H9 (cell line): Measurements from ENCODE around the gene SPIN3. TPM values are rescaled to one million over a fixed set of nuclear protein-coding genes. Genes with fewer than 3 reads are reported as not detected.

Source experiments
- DNase-seq: peaks from one replicate; pipeline ENCODE4 v3.0.0-alpha.2; 2017
- H2AFZ ChIP-seq: one replicate; pipeline ENCODE4 v1.6.1; 2013; ENCODE audit warnings: mild to moderate bottlenecking, low read length, control low read depth, moderate library complexity
- H2AK5ac ChIP-seq: 2 replicates; pipeline ENCODE4 v1.6.1; 2013; ENCODE audit warnings: low read length, control low read depth, mixed read lengths; ENCODE audit not compliant: insufficient read length
- H2BK120ac ChIP-seq: one replicate; pipeline ENCODE4 v1.6.1; 2013; ENCODE audit warnings: low read depth, mild to moderate bottlenecking, low read length, control low read depth, inconsistent platforms; ENCODE audit not compliant: poor library complexity, severe bottlenecking
- H2BK12ac ChIP-seq: 2 replicates; pipeline ENCODE4 v1.6.1; 2013; ENCODE audit warnings: low read length, control low read depth, mixed read lengths, low read depth; ENCODE audit not compliant: insufficient read length
- H2BK15ac ChIP-seq: 2 replicates; pipeline ENCODE4 v1.6.1; 2013; ENCODE audit warnings: low read depth, low read length, control low read depth
- H2BK20ac ChIP-seq: one replicate; pipeline ENCODE4 v1.6.1; 2013; ENCODE audit warnings: low read depth, mild to moderate bottlenecking, low read length, control low read depth, inconsistent platforms; ENCODE audit not compliant: poor library complexity, severe bottlenecking
- H2BK5ac ChIP-seq: 2 replicates; pipeline ENCODE4 v1.6.1; 2013; ENCODE audit warnings: low read length, control low read depth, mixed read lengths; ENCODE audit not compliant: insufficient read length
- H3K14ac ChIP-seq: 2 replicates; pipeline ENCODE4 v1.6.1; 2013; ENCODE audit warnings: low read length, control low read depth; ENCODE audit not compliant: insufficient read depth
- H3K18ac ChIP-seq: 2 replicates; pipeline ENCODE4 v1.6.1; 2013; ENCODE audit warnings: low read depth, mild to moderate bottlenecking, mixed read lengths, low read length, control low read depth; ENCODE audit not compliant: insufficient read length
- H3K23ac ChIP-seq: 2 replicates; pipeline ENCODE4 v1.6.1; 2013; ENCODE audit warnings: low read length, control low read depth, mixed read lengths, low read depth; ENCODE audit not compliant: insufficient read length
- H3K23me2 ChIP-seq: 2 replicates; pipeline ENCODE4 v1.6.1; 2013; ENCODE audit warnings: low read depth, mild to moderate bottlenecking, mixed read lengths, low read length, control low read depth; ENCODE audit not compliant: insufficient read length, poor library complexity, severe bottlenecking
- H3K27ac ChIP-seq: 2 replicates; pipeline ENCODE4 v1.5.1; 2013; ENCODE audit warnings: low read length, control low read depth, mixed read lengths, low read depth; ENCODE audit not compliant: insufficient read length
- H3K27me3 ChIP-seq: 2 replicates; pipeline ENCODE4 v1.6.1; 2013; ENCODE audit warnings: low read length, control low read depth, inconsistent platforms; ENCODE audit not compliant: insufficient read depth
- H3K4ac ChIP-seq: 2 replicates; pipeline ENCODE4 v1.6.1; 2013; ENCODE audit warnings: low read depth, mild to moderate bottlenecking, control low read depth, inconsistent platforms, low read length, moderate library complexity
- H3K4me1 ChIP-seq: 2 replicates; pipeline ENCODE4 v1.6.1; 2013; ENCODE audit warnings: low read length, control low read depth, inconsistent platforms; ENCODE audit not compliant: insufficient read depth
- H3K4me2 ChIP-seq: 2 replicates; pipeline ENCODE4 v1.6.1; 2013; ENCODE audit warnings: low read length, control low read depth, mixed read lengths; ENCODE audit not compliant: insufficient read length, insufficient read depth
- H3K56ac ChIP-seq: 2 replicates; pipeline ENCODE4 v1.6.1; 2013; ENCODE audit warnings: low read depth, mild to moderate bottlenecking, mixed read lengths, low read length, control low read depth; ENCODE audit not compliant: insufficient read length
- H3K79me1 ChIP-seq: 2 replicates; pipeline ENCODE4 v1.6.1; 2013; ENCODE audit warnings: low read depth, mild to moderate bottlenecking, moderate library complexity, low read length, control low read depth, inconsistent platforms; ENCODE audit not compliant: insufficient read depth, poor library complexity, severe bottlenecking
- H3K79me2 ChIP-seq: 2 replicates; pipeline ENCODE4 v1.6.1; 2013; ENCODE audit warnings: low read length, control low read depth, inconsistent platforms; ENCODE audit not compliant: insufficient read depth
- H3K9ac ChIP-seq: 2 replicates; pipeline ENCODE4 v1.6.1; 2013; ENCODE audit warnings: low read length, control low read depth, mixed read lengths; ENCODE audit not compliant: insufficient read length; ENCODE audit errors: extremely low read depth
- H3K9me3 ChIP-seq: one replicate; pipeline ENCODE4 v1.6.1; 2013; ENCODE audit warnings: low read depth, low read length, inconsistent platforms; ENCODE audit not compliant: control insufficient read depth
- H3T11ph ChIP-seq: one replicate; pipeline ENCODE4 v1.6.1; 2013; ENCODE audit warnings: mild to moderate bottlenecking, low read length, control low read depth, inconsistent platforms
- H4K20me1 ChIP-seq: one replicate; pipeline ENCODE4 v1.6.1; 2013; ENCODE audit not compliant: control insufficient read depth, insufficient read length, insufficient read depth
- H4K5ac ChIP-seq: 2 replicates; pipeline ENCODE4 v1.6.1; 2013; ENCODE audit warnings: low read depth, mild to moderate bottlenecking, mixed read lengths, low read length, control low read depth; ENCODE audit not compliant: insufficient read length
- H4K8ac ChIP-seq: replicated peaks from 2 replicates; pipeline ENCODE4 v1.6.1; 2013; ENCODE audit warnings: low read length, control low read depth, mixed read lengths, low read depth; ENCODE audit not compliant: insufficient read length
- H4K91ac ChIP-seq: 2 replicates; pipeline ENCODE4 v1.6.1; 2013; ENCODE audit warnings: low read depth, mild to moderate bottlenecking, moderate library complexity, mixed read lengths, low read length, control low read depth; ENCODE audit not compliant: insufficient read length
- H3K27ac Mint-ChIP-seq, 3 experiments: 2 replicates in 2 of 3; 3 replicates in 1 of 3; pipeline ENCODE4 v1.8.0; 2020 to 2021; ENCODE audit warnings: mixed read lengths in 3 of 3, mild to moderate bottlenecking in 1 of 3, moderate library complexity in 1 of 3
- H3K27me3 Mint-ChIP-seq: 2 replicates; pipeline ENCODE4 v1.8.0; 2021; ENCODE audit warnings: low read depth, mild to moderate bottlenecking, moderate library complexity, mixed read lengths
- H3K36me3 Mint-ChIP-seq, 3 experiments: 2 replicates in 2 of 3; 3 replicates in 1 of 3; pipeline ENCODE4 v1.8.0; 2020 to 2021; ENCODE audit warnings: low read depth in 3 of 3, mixed read lengths in 3 of 3; ENCODE audit not compliant: insufficient read depth in 1 of 3
- H3K4me1 Mint-ChIP-seq, 2 experiments: 2 replicates each; pipeline ENCODE4 v1.8.0; 2020; ENCODE audit warnings: mixed read lengths in 2 of 2
- H3K4me3 Mint-ChIP-seq, 2 experiments: 2 replicates in 1 of 2; 3 replicates in 1 of 2; pipeline ENCODE4 v1.8.0; 2020 to 2021; ENCODE audit warnings: mild to moderate bottlenecking in 2 of 2, mixed read lengths in 2 of 2, moderate library complexity in 1 of 2
- H3K9me3 Mint-ChIP-seq, 2 experiments: 2 replicates in 1 of 2; 3 replicates in 1 of 2; pipeline ENCODE4 v1.8.0; 2020; ENCODE audit warnings: mild to moderate bottlenecking in 2 of 2, mixed read lengths in 2 of 2, moderate library complexity in 1 of 2
- WGBS: extraction: QIAGEN DNeasy Blood & Tissue Kit; methylation state at CpG from one replicate; pipeline ENCODE4 v1.1.7; 2013; ENCODE audit warnings: missing lambda C conversion rate, low lambda C conversion rate, mixed read lengths; ENCODE audit not compliant: insufficient read length; ENCODE audit errors: extremely low coverage; 5-methylcytosine and 5-hydroxymethylcytosine counted together
- total RNA-seq: library from RNA; stranded (reverse); gene quantifications from 2 replicates; pipeline ENCODE4 v1.2.1, GENCODE V29; 2021
- TF ChIP-seq, protein P1 (sequence below): fragments of 200-600 bp; sonication (generic); conservative IDR thresholded peaks from 3 replicates; pipeline ENCODE4 v1.8.0; 2021; ENCODE audit warnings: antibody characterized with exemption, mild to moderate bottlenecking

Gene SPIN3
- total RNA-seq, 1 experiment from 2014 or later = 23.5 TPM

DNA sequence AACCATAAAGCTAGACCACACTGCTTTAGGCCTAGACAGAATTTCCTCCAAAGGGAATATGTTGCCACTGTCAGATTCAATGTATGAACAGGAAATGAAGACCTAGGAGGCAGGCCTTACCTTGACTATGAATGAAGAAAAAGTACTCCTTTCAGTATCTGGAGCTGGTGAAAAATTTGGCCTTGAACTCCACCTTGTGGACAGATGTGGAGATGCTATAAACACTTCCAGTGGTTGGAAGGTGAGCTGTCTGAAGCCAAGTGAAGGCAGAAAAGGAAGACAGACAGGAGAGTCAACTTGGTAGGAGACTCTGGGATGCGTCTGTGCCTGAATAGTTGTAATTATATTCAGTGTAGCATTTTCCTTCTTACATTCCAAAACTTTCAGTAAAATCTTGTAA, 17.2 kb downstream of the SPIN3 start:
- peaks cover 25 to 72% (median 46%) of the 10 kb centered on the region in 3 experiments for H3K36me3 Mint-ChIP-seq
- no peak overlapping the region for H3K27ac ChIP-seq
- no peak overlapping the region for H3K23ac ChIP-seq
- H3K79me1 ChIP-seq = no peaks in the 10 kb centered on the region
- no peak overlapping the region for H2BK20ac ChIP-seq
- H3K4ac ChIP-seq = no peak overlapping the region
- H4K91ac ChIP-seq = no peak overlapping the region
- TF ChIP-seq, protein P1, sequence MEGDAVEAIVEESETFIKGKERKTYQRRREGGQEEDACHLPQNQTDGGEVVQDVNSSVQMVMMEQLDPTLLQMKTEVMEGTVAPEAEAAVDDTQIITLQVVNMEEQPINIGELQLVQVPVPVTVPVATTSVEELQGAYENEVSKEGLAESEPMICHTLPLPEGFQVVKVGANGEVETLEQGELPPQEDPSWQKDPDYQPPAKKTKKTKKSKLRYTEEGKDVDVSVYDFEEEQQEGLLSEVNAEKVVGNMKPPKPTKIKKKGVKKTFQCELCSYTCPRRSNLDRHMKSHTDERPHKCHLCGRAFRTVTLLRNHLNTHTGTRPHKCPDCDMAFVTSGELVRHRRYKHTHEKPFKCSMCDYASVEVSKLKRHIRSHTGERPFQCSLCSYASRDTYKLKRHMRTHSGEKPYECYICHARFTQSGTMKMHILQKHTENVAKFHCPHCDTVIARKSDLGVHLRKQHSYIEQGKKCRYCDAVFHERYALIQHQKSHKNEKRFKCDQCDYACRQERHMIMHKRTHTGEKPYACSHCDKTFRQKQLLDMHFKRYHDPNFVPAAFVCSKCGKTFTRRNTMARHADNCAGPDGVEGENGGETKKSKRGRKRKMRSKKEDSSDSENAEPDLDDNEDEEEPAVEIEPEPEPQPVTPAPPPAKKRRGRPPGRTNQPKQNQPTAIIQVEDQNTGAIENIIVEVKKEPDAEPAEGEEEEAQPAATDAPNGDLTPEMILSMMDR = peak; percentile 68
- no peaks in the 10 kb centered on the region for H3K79me2 ChIP-seq
- no peak overlapping the region for H3T11ph ChIP-seq
- no peak overlapping the region for H2BK15ac ChIP-seq
- no peaks in the 10 kb centered on the region for H3K4me1 ChIP-seq
- no peak overlapping the region for H2AFZ ChIP-seq
- no peak overlapping the region for H2AK5ac ChIP-seq
- H3K14ac ChIP-seq = no peak overlapping the region
- no peak overlapping the region for H4K5ac ChIP-seq
- H3K23me2 ChIP-seq = no peaks in the 10 kb centered on the region
- H3K18ac ChIP-seq = no peak overlapping the region
- H3K56ac ChIP-seq = no peak overlapping the region
- H3K9me3 ChIP-seq = peaks cover 6% of the 10 kb centered on the region
- H4K8ac ChIP-seq = no peak overlapping the region
- no CpG with 5 or more reads among the region's 1 CpG for WGBS
- H4K20me1 ChIP-seq = no peaks in the 10 kb centered on the region
- no peaks in the 10 kb centered on the region for H3K27me3 ChIP-seq
- peak; percentile 35 for DNase-seq
- no peak overlapping the region for H2BK12ac ChIP-seq
- H3K9ac ChIP-seq = no peak overlapping the region
- H2BK120ac ChIP-seq = no peak overlapping the region
- peaks cover 38 to 41% of the 10 kb centered on the region in 2 experiments for H3K9me3 Mint-ChIP-seq
- H3K27me3 Mint-ChIP-seq = no peaks in the 10 kb centered on the region
- no peak overlapping the region for H3K4me3 Mint-ChIP-seq
- no peak overlapping the region for H3K27ac Mint-ChIP-seq
- no peak overlapping the region for H2BK5ac ChIP-seq
- no peak overlapping the region for H3K4me2 ChIP-seq
- H3K4me1 Mint-ChIP-seq = no peaks in the 10 kb centered on the region
